NCI-H2107 (cell line): ENCODE results near the gene EFCAB8.
"Not testable (repeated sequence)": the region's sequence is repeated elsewhere in the genome, so short reads cannot be mapped to it uniquely, and the experiment has no call there.

ENCODE experiments used
- DNase-seq: peaks from one replicate; lab custom pipeline; 2025; lab: John Stamatoyannopoulos, UW

Gene EFCAB8

DNA sequence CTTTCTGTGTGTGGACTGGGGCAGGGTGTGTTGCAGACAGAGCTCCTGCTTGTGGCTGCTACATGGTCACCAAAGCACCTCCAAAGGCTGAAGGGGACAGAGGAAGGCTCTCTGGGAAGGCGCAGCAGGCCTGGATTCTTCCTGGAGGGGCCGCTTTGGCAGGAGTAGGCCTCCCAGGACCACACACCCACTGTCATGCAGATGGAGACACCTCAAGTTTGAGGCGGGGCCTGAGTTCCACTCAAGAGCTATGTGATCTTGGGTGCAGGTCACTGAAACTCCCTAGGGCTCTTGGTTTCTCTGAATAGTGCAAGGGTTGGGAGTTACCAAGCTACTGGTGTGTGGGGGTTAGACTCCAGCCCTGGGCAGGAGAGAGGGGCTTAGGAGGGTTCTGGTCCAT lies 27.9 kb downstream of the EFCAB8 start:
- no peak for DNase-seq

GRCh38 chr20:32887492-32887891 lies 28.8 kb downstream of the EFCAB8 start:
- no peak for DNase-seq

DNA sequence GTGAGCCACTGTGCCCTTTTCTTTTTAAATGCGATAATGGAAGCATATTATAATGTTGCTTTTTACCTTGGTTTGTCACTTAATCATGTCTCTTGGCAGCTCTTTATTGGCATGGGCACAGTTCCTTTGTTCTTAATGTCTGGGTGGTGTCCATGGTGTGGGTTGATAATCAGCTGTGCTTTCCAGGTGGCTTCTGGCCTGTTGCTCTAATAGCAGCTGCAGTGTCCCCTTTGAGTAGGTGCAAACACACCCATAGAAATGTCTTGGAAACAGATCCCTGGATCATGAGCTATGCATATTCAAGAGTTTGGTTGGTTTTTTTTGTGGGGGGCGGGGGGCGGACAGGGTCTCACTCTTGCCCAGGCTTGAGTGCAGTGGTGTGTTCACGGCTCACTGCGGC lies 29.9 kb downstream of the EFCAB8 start:
- no peak for DNase-seq

GRCh38 chr20:32889281-32889680 lies 30.6 kb downstream of the EFCAB8 start:
- no peak for DNase-seq

DNA sequence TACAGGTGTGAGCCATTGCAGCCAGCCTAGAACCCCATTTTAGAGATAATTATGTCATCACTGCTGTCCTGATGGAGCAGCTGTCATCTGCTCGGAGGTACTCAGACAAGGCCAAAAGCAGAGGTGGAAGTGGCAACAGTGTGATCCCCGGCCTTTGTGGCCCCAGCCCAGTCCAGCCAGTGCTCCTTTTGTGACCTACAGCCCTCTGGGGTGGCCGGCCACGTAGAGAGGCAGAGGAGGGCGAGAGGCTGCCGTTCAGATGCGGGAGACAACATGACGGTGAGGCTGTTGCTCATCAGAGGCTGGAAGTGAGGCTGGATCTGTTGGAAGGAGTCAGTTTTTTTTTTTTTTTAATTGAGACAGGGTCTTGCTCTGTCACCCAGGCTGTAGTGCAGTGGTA lies 32.8 kb downstream of the EFCAB8 start:
- DNase-seq, result no peak

GRCh38 chr20:32891926-32892660 lies 33.4 kb downstream of the EFCAB8 start:
- DNase-seq, result no peak

- no peak for DNase-seq
Measured at GRCh38 chr20:32893263-32894025, 34.7 kb downstream of the EFCAB8 start.

DNA sequence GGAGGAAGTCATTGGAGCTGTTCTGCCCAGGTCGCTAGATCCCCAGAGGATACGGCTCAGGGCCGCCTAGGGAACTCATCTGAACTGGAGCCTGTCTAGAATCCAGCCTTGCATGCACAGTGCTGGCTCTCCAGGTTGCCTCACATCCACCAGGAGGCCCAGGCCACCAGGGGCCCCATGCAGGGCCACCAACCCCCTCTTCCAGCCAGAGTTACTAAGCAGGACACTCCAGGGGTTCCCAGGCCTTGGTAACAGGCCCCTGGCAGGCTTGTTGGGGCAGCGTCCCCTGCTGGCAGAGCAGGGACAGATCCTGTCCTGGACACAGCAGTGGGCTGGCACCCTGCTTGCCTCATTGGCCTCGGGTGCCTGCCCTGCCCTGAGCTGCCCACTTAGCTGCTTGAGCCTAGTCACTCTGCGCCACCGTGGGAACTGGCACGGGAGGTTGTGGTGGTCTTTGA lies 35.3 kb downstream of the EFCAB8 start:
- peak; percentile 10 for DNase-seq

DNA sequence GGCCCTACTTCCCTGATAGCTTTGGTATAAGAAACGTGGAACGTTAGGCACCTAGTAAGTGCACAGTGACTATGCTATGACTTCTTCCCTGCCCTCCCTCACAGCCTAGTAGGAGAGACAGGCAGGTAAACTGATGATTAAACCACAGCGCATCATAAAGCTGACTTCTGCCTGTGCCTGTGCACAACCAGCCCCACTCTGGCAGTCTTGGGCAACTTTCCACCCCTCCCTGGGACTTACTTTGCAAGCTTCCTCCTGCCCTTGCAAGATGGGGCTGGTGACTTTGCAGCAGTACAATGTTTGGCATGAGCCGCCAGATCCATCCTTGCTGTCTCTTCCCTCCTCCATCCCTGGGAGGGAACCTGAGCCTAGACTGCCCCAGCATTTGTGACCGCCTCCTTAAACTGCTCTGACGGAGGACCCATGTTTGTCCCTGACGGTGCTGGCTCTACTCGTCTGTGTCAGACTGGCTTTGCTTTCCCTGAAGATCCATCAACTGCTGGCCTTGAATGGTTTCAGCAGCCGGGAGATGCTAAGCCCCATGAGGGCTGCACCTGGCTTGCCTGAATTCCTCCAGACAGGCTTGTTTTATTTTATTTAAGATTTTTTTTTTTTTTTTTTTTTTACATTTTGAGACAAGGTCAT lies 36.1 kb downstream of the EFCAB8 start:
- DNase-seq, result no peak

DNA sequence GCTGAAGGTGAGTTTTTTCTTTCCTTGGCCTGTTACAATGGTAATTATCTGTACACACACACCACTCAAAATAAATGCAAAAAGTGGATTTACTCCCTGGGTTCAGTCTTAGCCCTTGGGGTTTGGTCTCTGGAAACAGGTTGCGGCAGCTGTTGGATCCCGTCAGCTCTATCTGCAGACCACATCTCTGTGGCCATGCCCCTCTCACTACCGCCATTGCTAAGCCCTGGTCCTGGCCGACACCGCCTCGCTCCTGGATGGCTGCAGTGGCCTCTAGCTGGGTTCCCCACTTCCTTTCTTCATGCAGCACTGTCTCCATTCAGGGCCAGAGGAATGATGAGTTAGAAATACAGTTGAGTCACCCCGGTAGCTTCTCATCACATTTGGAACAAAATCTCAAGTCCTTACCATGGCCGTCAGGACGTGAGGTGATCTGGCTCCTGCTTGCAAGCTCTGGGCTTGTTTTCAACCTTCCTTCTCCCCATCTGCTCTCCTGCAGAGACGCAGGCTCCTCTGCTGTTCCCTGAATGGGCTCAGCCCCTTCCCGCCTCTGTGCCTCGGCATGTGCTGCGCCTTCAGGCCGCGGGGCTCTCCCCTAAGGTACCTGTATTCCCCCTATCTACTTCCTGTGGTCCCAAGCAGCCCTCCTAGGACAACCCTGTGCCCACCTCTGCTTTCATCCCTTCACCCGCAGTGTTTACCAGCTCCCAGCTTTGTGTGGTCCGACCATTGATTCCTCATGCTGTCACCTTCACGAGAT lies 38.0 kb downstream of the EFCAB8 start:
- no peak for DNase-seq

DNA sequence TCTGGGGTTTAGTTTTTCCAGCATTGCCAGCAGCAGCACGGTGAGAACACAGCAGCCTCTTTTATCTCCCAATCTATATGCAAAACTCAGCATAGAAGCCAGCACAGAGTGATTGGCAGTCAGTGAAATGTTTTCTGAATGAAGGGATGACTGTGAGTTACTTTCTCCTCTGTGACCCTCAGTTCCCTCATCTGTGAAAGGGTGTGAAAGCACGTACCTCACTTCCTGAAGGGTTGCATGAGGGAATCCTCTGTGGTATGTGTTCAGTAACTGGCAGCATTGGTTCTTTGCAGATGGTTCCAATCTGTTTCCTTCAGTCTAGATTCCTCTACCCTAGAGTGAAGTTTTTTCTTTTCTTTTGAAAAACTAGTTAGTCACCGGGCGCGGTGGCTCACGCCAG lies 40.0 kb downstream of the EFCAB8 start:
- no peak for DNase-seq

- peak; percentile 7 for DNase-seq
Measured at GRCh38 chr20:32902456-32903420, 44.0 kb downstream of the EFCAB8 start.

- no peak for DNase-seq
Measured at GRCh38 chr20:32903666-32904175, 45.0 kb downstream of the EFCAB8 start.

GRCh38 chr20:32904678-32905077 lies 46.0 kb downstream of the EFCAB8 start:
- not testable (repeated sequence) for DNase-seq

- DNase-seq, result no peak
Measured at GRCh38 chr20:32906200-32906599, 47.5 kb downstream of the EFCAB8 start.

GRCh38 chr20:32906871-32907495 lies 48.3 kb downstream of the EFCAB8 start:
- no peak for DNase-seq

DNA sequence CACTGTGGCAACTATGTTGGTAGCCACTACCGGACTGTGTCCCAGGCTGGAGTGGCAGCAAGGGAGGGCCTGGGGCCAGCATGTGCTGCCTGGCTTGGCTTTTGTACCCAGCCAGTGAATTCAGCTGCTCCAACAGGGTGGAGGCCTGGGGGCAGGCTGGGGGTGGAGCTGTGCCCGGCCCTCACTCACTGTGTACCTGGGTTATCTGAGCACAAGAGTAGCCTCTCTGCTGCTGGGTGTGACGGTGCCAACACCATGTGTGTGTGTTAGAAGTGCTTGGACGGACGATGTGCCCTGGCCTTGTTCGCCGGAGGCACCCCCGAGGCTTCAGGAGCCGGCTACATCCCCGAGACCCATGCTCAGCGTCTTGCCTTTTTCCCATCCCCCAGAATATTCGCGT lies 49.2 kb downstream of the EFCAB8 start:
- DNase-seq, result no peak

GRCh38 chr20:32908334-32909292 lies 49.9 kb downstream of the EFCAB8 start:
- no peak for DNase-seq

GRCh38 chr20:32909451-32909850 lies 50.7 kb downstream of the EFCAB8 start:
- no peak for DNase-seq
